GM21717 (cell line): ENCODE data around the gene MRPL37.
"Not testable (repeated sequence)": the region's sequence is repeated elsewhere in the genome, so short reads cannot be mapped to it uniquely, and the experiment has no call there.

ENCODE experiments used
- ATAC-seq: cut with Tn5 transposase; IDR thresholded peaks from one replicate; pipeline ENCODE4 v1.9.1; 2021; ENCODE audit warnings: mild to moderate bottlenecking, moderate library complexity; ENCODE audit not compliant: unreplicated experiment

The MRPL37 gene

GRCh38 chr1:54218883-54219687 lies 19.1 kb downstream of the MRPL37 start:
- no peak for ATAC-seq

- no peak for ATAC-seq
These were observed 19.7 kb downstream of the MRPL37 start for GRCh38 chr1:54219688-54220003.

GRCh38 chr1:54220004-54220811 lies 20.2 kb downstream of the MRPL37 start:
- no peak for ATAC-seq

GRCh38 chr1:54221113-54221834 lies 21.3 kb downstream of the MRPL37 start:
- ATAC-seq, result no peak

GRCh38 chr1:54221867-54222484 lies 22.0 kb downstream of the MRPL37 start:
- ATAC-seq, result no peak

- ATAC-seq, result no peak
These were observed 22.7 kb downstream of the MRPL37 start for GRCh38 chr1:54222711-54223110.

GRCh38 chr1:54223441-54224202 lies 23.7 kb downstream of the MRPL37 start:
- ATAC-seq, result no peak

- ATAC-seq, result no peak
These were observed 24.3 kb downstream of the MRPL37 start for GRCh38 chr1:54224233-54224632.

- no peak for ATAC-seq
These were observed 25.4 kb downstream of the MRPL37 start for GRCh38 chr1:54225378-54225777.

- no peak for ATAC-seq
These were observed 26.1 kb downstream of the MRPL37 start for GRCh38 chr1:54225986-54226559.

- no peak for ATAC-seq
These were observed 27.2 kb downstream of the MRPL37 start for GRCh38 chr1:54227091-54227602.

- ATAC-seq, result no peak
These were observed 27.9 kb downstream of the MRPL37 start for GRCh38 chr1:54227891-54228310.

GRCh38 chr1:54228638-54229079 lies 28.7 kb downstream of the MRPL37 start:
- ATAC-seq, result no peak

GRCh38 chr1:54229281-54229891 lies 29.4 kb downstream of the MRPL37 start:
- no peak for ATAC-seq

- ATAC-seq, result no peak
These were observed 30.8 kb downstream of the MRPL37 start for GRCh38 chr1:54230507-54231339.

- ATAC-seq, result not testable (repeated sequence)
These were observed 33.2 kb downstream of the MRPL37 start for GRCh38 chr1:54233196-54233595.

- no peak for ATAC-seq
These were observed 34.3 kb downstream of the MRPL37 start for GRCh38 chr1:54234284-54234683.

- no peak for ATAC-seq
These were observed 37.6 kb downstream of the MRPL37 start for GRCh38 chr1:54237586-54237985.
